SU-DHL-6 (cell line): Measurements from ENCODE around the gene TMEM18.

Experiments used
- H2AFZ ChIP-seq: fragments of 200-600 bp; sonication (generic); 2 replicates; pipeline ENCODE4 v1.6.1; 2014; ENCODE audit warnings: low read depth, mild to moderate bottlenecking, moderate library complexity, mixed read lengths, antibody characterized with exemption, low read length; ENCODE audit not compliant: severe bottlenecking
- H3F3A ChIP-seq: fragments of 200-600 bp; shearing (Covaris generic); 2 replicates; pipeline ENCODE4 v1.6.0; 2016; ENCODE audit warnings: antibody characterized with exemption, mild to moderate bottlenecking; ENCODE audit not compliant: insufficient read depth
- H3K27ac ChIP-seq: fragments of 200-600 bp; sonication (generic); 2 replicates; pipeline ENCODE4 v1.5.1; 2016; ENCODE audit warnings: low read depth, mild to moderate bottlenecking, low read length, moderate library complexity, mixed read lengths
- H3K27me3 ChIP-seq: fragments of 200-600 bp; sonication (generic), shearing (Covaris generic); 2 replicates; pipeline ENCODE4 v1.6.0; 2014; ENCODE audit warnings: mild to moderate bottlenecking, low read length
- H3K36me3 ChIP-seq: fragments of 200-600 bp; sonication (generic); 2 replicates; pipeline ENCODE4 v1.6.1; 2014; ENCODE audit warnings: mild to moderate bottlenecking, low read length, mixed read lengths
- H3K4me2 ChIP-seq: fragments of 300-600, 200-600 bp; shearing (Covaris generic), sonication (generic); 2 replicates; pipeline ENCODE4 v1.6.0; 2014; ENCODE audit warnings: low read length, low read depth, mild to moderate bottlenecking; ENCODE audit not compliant: poor library complexity, severe bottlenecking
- H3K4me3 ChIP-seq: fragments of 200-600 bp; sonication (generic); 2 replicates; pipeline ENCODE4 v1.5.1; 2014; ENCODE audit warnings: antibody characterized with exemption, low read length, mild to moderate bottlenecking, mixed read lengths; ENCODE audit not compliant: insufficient read depth, poor library complexity, severe bottlenecking
- H3K79me2 ChIP-seq: fragments of 200-600 bp; sonication (generic); 2 replicates; pipeline ENCODE4 v1.6.1; 2014; ENCODE audit warnings: mild to moderate bottlenecking, low read length, moderate library complexity; ENCODE audit not compliant: insufficient read depth
- H3K9ac ChIP-seq: fragments of 200-600 bp; sonication (generic); 2 replicates; pipeline ENCODE4 v1.7.0; 2014; ENCODE audit warnings: mild to moderate bottlenecking, low read length
- H3K9me2 ChIP-seq: fragments of 200-600 bp; sonication (generic); replicated peaks from 2 replicates; pipeline ENCODE4 v1.6.1; 2014; ENCODE audit warnings: low read length; ENCODE audit not compliant: insufficient read depth
- H3K9me3 ChIP-seq: fragments of 200-600 bp; sonication (generic); 2 replicates; pipeline ENCODE4 v1.6.1; 2014; ENCODE audit warnings: low read length, mixed read lengths; ENCODE audit not compliant: insufficient read depth
- H4K20me1 ChIP-seq: fragments of 200-600 bp; sonication (generic); 2 replicates; pipeline ENCODE4 v1.6.1; 2014; ENCODE audit warnings: low read depth, mild to moderate bottlenecking, antibody characterized with exemption, low read length, moderate library complexity, mixed read lengths
- CTCF ChIP-seq: fragments of 200-600 bp; sonication (generic); IDR thresholded peaks from one replicate; pipeline ENCODE4 v1.5.1; 2017; ENCODE audit warnings: antibody characterized with exemption, mild to moderate bottlenecking, low read length, moderate library complexity; ENCODE audit not compliant: insufficient read depth, poor library complexity, severe bottlenecking
- EZH2phosphoT487 ChIP-seq: fragments of 200-600 bp; sonication (generic), shearing (Covaris generic); conservative IDR thresholded peaks from 2 replicates; pipeline ENCODE4 v1.6.1; 2018; ENCODE audit warnings: mild to moderate bottlenecking, antibody characterized with exemption, low read length, moderate library complexity, mixed read lengths

Gene TMEM18

GRCh38 chr2:666441-666840, 10.8 kb downstream of the TMEM18 start:
- TF ChIP-seq EZH2phosphoT487 (no peak), CTCF (no peak)
- peaks cover 36% of the 10 kb centered on the region for H3K36me3 ChIP-seq
- no peak overlapping the region for H3K9ac ChIP-seq
- H3K9me2 ChIP-seq: no peaks in the 10 kb centered on the region
- no peak overlapping the region for H3K27ac ChIP-seq
- no peaks in the 10 kb centered on the region for H3K27me3 ChIP-seq
- no peak overlapping the region for H2AFZ ChIP-seq
- no peaks in the 10 kb centered on the region for H3F3A ChIP-seq
- no peak overlapping the region for H3K4me2 ChIP-seq
- no peaks in the 10 kb centered on the region for H3K9me3 ChIP-seq
- no peak overlapping the region for H3K4me3 ChIP-seq
- no peaks in the 10 kb centered on the region for H3K79me2 ChIP-seq
- no peaks in the 10 kb centered on the region for H4K20me1 ChIP-seq

GRCh38 chr2:665340-666073, 11.7 kb downstream of the TMEM18 start:
- Histone ChIP-seq H3K9ac (no peak overlapping the region), H3K9me3 (no peaks in the 10 kb centered on the region), H3K36me3 (peaks cover 36% of the 10 kb centered on the region), H4K20me1 (no peaks in the 10 kb centered on the region), H3K4me3 (no peak overlapping the region), H3K27me3 (no peaks in the 10 kb centered on the region), H3K79me2 (no peaks in the 10 kb centered on the region), H2AFZ (no peak overlapping the region), H3K4me2 (no peak overlapping the region), H3K27ac (no peak overlapping the region), H3F3A (no peaks in the 10 kb centered on the region), H3K9me2 (no peaks in the 10 kb centered on the region)
- TF ChIP-seq EZH2phosphoT487 (no peak), CTCF (no peak)

- Histone ChIP-seq H3K4me3 (no peak overlapping the region), H3K27ac (no peak overlapping the region)
These were observed 13.1 kb downstream of the TMEM18 start for GRCh38 chr2:664063-664462.

More at GRCh38 chr2:664063-664462, 13.1 kb downstream of the TMEM18 start:
- H3K9me2 ChIP-seq: no peaks in the 10 kb centered on the region
- H3F3A ChIP-seq: no peaks in the 10 kb centered on the region
- H3K9me3 ChIP-seq: no peaks in the 10 kb centered on the region
- no peak overlapping the region for H3K9ac ChIP-seq
- H3K4me2 ChIP-seq: no peak overlapping the region
- no peaks in the 10 kb centered on the region for H4K20me1 ChIP-seq
- peaks cover 29% of the 10 kb centered on the region for H3K36me3 ChIP-seq
- no peaks in the 10 kb centered on the region for H3K27me3 ChIP-seq
- H2AFZ ChIP-seq: no peak overlapping the region
- no peaks in the 10 kb centered on the region for H3K79me2 ChIP-seq
- no peak for TF ChIP-seq CTCF
- no peak for TF ChIP-seq EZH2phosphoT487
